T1000 (cell line): ENCODE measurements around the gene DHFR2.
"Not testable (repeated sequence)": the region's sequence is repeated elsewhere in the genome, so short reads cannot be mapped to it uniquely, and the experiment has no call there.

Experiments used
- DNase-seq: peaks from one replicate; lab custom pipeline; 2025; ENCODE audit warnings: mixed read lengths; lab: John Stamatoyannopoulos, UW

DHFR2 gene

DNA sequence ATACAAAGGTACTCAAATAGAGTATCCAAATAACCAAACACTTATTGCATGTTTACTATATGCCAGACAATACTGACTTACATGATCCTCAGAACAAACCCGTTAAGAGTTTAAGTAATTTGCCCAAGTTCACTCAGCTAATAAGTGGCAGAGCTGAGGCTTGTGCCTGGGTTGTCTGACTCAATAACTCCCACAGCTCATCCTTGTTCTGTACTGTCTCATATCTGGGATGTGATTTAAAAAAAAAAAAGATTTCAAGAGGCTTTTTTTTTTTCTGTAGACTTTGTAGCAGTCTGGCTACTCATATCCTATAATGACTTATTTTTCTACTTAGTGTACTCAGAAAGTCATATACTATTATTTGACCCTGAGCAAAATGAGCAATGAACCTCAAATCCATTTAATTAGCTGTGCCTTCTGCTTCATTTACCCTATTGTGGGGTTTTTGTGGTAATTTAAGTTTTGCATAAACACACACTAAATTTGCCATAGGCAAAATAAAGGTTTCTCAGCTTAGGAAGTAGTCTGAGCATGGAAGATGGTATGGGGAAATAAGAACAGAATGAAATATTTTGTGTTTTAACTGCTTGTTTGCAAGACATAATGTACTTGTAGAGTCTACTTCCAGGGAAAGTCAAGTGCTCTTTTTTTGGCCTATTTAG lies 3.2 kb upstream of the DHFR2 start:
- no peak for DNase-seq

DNA sequence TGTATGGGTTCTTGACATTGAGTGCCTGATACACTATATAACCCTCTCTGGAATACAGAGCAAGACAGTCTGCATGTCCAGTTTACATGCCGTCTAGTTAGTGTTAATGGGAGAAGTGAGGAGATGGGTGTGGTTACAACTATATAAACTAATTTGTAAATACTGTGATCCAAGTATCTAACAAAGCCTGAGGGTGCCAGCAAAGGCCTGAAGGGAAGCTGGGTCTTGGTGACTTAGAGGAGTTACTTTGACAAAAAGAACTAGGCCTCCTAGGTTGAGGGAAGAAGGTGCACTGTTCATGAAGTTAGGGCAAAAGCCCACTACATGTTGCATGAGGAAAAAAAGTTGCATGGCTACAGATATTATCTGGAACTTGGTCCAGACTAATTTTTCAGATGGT lies 2.4 kb upstream of the DHFR2 start:
- no peak for DNase-seq

DNA sequence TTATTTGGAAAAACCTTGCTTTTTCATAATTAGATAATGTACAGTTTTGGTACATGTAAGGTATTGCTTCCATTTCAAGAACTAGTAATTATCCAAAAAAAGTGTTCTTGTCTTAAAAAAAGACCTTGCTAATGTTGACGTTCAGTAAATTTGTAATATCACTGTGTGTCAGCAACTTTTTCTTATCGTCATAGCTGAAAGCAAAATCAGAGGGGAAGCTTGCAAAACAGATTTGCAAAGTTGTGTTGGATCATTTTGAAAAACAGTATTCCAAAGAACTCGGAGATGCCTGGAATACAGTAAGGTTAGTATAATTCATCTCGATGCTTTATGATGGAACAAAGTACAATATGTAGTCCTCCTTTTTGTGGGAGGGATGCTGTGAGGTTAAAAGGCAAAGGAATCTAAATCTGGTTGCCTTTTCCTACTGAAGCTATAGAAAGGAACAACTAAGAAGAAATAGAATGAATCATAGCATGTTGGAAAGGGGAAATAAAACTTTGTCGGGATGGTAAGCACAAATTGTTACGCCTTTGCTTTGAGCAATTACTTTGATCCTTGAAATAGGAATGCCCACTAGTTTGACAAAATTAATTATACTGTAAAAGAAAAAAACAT lies 1.6 kb upstream of the DHFR2 start:
- DNase-seq, result no peak

DNA sequence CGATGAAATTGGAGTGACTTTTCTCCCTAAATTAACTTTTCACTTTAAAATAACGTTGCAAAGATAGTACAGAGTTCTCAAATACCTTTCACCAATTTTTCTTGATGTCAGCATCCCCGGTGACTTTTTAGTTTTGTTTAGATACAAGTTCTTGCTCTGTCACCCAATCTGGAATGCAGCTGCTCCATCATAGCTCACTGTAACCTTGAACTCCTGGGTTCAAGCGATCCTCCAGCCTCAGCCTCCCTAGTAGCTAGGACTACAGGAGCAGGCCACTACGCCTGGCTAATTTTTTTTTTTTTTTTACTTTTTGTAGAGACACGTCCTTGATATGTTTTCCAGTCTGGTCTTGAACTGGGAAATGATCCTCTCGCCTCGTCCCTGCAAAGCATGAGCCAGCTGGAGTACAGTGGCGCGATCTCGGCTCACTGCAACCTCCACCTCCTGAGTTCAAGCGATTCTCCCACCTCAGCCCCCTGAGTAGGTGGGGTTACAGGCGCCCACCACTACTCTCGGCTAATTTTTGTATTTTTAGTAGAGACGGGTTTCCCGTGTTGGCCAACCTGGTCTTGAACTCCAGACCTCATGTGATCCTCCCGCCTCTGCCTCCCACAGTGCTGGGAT lies 892 bp upstream of the DHFR2 start:
- no peak for DNase-seq

DNA sequence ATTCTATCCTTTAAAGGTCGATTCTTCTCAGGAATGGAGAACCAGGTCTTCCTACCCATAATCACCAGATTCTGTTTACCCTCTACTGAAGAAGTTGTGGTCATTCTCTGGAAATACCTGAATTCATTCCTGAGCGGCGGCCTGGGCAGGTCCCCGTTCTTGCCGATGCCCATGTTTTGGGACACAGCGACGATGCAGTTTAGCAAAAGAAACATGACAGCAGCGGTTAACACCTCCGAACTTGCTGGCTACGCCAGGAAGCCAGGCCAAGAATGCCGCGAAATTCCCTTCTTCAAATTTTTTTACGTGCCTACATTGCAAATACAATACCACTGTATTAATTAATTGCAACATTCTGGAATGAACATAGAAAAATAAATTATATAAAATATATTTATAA lies 1.4 kb downstream of the DHFR2 start:
- no peak for DNase-seq

DNA sequence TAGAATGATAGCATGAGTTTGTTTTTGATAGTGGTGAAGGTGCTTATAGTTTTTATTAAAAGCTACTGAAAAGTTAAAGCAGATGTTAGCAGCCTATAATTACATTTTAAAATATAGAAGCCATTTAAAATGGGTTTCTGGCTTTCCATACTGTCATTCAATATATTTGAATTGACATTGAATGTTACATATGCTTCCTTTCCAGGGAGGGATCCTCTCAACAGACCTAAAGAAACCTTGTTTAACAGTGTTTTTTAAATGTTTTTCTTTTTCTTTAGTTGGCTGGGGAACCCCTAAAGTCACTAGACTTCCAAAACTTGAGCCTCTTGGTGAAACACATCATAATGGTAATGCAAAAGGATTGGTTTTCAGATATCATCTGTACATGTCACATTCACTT lies 12.2 kb downstream of the DHFR2 start:
- DNase-seq, result no peak

DNA sequence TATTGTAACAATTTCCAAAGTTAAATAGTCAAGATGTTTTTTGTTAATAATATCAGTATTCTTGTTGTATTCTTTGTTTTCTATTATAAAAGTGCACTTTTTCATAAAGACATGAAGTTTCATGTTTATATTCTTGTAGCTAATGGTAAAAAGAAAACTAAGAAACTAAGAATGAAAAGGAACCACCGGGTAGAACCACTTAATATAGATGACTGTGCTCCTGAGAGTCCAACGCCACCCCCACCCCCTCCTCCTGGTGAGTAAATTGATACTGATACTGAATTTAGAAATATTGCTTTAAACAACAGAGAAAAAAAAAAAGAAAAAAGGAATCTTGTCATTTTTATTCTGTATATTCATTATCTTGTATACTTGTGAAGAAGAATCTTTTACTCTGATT lies 13.4 kb downstream of the DHFR2 start:
- no peak for DNase-seq

DNA sequence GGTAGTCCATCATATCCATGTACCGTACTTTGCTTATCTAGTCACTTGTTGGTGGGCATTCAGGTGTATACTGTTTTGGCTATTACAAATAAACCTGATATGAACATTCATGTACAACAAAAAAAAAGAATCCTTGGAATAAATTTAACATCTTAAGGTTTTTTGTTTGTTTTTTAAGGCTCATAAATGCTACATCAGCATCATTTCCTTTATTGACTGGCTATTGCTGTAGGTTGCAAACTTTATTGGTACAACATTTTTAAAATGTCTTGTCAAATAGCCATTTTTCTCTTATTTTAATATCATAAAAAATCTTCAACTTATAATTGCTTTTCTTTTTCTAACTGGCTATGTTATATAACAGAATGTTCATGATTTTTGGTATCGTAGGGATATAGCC lies 16.2 kb downstream of the DHFR2 start:
- DNase-seq, result no peak

DNA sequence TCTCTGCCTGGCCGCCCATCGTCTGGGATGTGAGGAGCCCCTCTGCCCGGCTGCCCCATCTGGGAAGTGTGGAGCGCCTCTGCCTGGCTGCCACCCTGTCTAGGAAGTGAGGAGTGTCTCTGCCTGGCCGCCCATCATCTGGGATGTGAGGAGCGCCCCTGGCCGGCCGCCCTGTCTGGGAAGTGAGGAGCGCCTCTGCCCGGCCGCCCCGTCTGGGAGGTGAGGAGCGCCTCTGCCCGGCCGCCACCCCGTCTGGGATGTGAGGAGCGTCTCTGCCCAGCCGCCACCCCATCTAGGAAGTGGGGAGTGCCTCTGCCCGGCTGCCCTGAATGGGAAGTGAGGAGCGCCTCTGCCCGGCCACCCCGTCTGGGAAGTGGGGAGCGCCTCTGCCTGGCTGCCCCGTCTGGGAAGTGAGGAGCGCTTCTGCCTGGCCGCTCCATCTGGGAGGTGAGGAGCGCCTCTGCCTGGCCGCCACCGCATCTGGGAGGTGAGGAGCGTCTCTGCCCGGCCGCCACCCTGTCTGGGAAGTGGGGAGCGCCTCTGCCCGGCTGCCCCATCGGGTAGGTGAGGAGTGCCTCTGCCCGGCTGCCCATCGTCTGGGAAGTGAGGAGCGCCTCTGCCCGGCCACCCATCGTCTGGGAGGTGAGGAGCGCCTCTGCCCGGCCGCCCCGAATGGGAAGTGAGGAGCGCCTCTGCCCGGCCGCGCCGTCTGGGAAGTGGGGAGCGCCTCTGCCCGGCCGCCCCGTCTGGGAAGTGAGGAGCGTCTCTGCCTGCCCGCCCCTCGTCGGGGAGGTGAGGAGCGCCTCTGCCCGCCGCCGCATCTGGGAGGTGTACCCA lies 18.4 kb downstream of the DHFR2 start:
- DNase-seq, result not testable (repeated sequence)

DNA sequence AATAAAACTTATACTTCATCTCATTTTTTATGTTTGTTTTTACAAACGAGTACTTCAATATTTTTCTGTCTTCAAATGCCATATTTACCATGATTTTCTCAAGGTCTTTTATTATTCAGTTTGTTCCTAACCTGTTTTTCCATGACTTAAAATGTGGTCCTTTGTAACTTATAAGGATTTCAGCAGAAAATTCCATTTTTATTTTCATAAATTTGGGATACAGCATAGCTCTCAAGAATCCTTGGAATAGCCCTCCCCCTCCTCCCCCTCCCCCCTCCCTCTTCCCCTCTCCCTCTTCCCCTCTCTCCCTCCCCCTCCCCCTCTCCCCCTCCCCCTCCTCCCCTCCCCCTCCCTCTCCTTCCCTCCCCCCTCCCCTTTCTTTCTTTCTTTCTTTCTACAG lies 19.4 kb downstream of the DHFR2 start:
- no peak for DNase-seq

DNA sequence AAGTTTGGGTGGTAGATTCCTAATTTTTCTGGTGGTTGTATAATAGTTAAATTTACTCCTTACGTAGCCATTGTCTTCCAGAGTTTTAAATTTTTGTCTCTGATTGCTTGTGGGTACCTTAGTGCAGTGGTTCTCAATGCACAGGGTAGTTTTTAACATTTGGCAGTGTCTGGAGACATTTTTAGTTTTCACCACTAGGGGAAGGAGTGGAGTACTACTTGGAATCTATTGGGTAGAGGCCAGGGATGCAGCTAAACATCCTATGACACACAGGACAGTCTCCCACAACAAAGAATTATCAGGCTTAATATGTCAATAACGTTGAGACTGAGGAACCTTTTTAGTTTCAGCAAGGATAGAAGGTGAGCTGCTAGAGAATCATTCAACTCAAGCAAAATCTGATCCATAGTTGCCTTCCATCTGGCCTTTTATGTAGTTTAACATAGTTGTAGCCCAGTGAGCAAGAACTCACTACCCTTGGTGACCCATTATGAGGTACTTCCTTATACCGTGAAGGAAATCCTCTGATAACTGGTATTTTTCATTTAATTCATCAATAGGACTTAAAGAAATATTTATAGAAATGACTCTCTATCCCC lies 25.7 kb downstream of the DHFR2 start:
- DNase-seq, result no peak

DNA sequence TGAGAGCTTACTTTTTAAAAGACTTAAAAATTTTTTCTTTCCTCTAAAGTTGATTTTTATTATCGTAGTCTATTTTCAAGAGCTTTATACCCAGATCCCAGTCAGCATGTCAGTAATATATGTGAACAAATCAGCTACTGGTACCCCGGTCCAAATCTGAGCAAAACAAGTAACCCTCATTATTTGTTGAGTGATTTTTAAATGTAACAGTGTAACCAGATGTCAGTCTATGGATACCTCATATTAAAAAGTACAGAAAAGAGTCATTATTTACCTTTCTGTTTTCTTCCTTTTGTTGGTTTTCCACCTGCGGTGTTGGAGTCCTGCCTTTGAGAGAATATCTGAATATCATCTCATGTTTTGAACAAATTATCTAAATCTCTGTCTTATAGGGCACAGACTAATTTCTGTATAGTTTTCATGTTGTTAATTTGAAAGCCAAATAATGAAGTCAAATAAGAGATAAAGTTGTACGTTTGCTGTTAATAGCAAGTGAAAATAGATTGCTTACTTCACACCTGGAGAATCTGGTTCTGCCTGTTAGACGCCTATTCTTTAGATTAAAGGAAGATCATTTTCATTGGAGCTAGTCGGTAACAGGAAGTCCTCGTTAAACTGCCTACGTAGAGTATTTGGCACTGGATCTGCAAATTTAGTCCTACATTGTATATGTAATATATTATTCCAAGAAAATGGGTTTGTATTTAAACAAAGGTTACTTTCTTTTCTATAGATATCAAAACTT lies 34.5 kb downstream of the DHFR2 start, which contains the start of gene STX19:
Gene STX19 (minus strand): TSS at position 505 of the 745 bp plus-strand sequence. CDS start 13,328 bp downstream, outside the sequence.
- no peak for DNase-seq

DNA sequence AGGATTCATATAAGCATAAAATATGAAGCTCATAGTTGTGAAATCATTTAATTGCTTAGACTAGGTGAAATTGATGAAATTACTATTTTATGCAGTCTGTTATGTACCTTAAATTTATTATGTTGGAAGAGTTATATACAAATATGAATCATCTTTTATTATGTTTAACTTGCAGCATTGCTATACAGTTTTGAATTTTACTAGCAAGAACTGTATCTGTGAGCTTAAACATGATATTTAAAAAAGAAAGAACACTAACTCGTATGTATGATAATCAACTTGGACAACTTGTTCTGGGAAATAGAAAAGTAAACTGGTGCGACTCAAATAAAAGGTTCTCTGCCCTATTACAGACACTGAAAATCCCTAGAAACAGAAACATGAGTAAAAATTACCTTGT lies 36.1 kb downstream of the DHFR2 start:
- DNase-seq, result no peak

DNA sequence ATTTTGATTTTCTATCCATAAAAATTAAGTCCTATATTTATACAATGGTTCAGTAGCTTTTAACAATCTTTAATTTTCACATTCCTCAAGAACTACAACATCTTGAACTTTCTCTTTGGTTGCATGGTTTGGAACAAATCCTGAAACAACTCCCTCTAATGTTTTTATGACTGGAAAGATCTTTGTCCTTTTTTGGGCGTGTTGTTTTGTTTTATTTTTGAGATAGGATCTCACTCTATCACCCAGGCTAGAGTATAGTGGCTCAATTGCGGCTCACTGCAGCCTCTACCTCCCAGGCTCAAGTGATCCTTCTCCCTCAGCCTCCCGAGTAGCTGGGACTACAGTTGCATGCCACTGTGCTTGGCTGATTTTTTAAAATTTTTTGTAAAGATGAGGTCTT lies 38.3 kb downstream of the DHFR2 start:
- no peak for DNase-seq

DNA sequence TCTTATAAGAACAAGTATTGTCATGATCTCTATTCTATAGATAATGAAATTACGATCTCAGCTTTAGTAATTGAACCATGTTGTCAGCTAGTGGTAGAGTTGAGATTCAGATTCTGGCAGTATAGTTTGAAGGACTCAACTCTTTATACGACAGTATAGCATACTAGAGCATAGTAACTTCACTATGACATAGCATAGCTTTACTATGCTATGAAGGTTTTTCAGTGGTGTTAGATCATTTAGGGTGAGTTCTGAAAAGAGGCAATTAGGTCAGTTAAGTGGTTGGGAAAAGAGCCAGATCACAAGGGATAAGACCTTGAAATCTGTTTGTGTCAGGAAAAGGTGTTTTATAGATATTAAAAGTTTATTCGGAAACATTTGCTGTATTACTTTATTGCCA lies 42.4 kb downstream of the DHFR2 start:
- no peak for DNase-seq

DNA sequence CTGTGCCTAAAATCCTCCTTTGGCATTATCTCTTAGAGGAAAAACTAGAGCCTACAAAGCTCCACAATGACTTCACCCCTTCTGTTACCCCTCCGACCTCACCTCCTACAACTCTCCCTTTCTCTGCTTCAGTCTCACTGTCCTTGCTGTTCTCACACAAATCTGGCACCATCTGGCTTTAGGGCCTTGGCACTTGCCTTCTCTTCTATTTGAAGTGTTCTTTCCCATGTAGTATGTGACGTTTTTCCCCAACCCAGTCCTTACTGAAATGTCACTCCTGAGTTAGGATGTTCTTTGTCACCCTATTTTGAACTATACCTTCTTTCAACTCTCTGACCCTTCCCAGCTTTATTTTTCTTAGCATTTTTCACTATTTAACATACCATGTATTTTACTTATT lies 43.1 kb downstream of the DHFR2 start:
- no peak for DNase-seq

DNA sequence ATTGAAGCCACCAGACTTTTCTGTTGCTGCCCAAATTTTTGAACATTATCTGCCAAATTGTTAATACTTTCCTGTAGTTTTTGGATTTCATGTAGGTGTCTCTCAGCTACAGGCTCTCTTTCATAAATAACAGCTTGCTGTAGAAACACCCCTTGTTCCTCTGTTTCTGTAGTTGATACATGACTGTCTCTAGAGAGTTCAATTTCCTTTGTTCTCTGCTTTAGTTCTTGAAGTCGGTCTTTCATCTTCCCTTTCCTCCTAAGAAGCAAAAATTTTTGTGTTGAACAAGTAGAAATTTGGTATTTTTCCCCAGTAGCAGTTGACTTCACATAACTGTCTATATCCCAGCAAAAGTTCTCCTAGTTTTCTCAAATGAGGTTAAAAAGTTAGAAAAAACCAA lies 47.7 kb downstream of the DHFR2 start:
- DNase-seq, result no peak

DNA sequence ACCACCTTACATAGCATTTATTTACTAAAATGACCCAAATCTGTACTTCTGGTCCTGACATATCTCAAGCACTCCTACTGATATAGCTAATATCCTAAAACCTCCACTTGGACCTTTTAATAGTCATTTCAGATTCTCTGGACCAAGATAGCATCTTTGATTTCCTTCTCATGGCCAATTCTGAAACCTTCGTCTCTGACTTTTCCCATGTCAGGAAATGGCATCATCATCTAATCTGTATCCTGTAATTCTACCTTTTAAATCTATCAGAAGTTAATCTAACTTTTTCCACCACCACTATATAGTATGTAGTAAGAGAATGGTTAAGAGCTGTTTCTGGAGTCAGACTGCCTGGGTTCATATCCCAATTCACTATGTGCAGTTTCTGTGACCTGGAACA lies 50.5 kb downstream of the DHFR2 start:
- DNase-seq, result no peak

DNA sequence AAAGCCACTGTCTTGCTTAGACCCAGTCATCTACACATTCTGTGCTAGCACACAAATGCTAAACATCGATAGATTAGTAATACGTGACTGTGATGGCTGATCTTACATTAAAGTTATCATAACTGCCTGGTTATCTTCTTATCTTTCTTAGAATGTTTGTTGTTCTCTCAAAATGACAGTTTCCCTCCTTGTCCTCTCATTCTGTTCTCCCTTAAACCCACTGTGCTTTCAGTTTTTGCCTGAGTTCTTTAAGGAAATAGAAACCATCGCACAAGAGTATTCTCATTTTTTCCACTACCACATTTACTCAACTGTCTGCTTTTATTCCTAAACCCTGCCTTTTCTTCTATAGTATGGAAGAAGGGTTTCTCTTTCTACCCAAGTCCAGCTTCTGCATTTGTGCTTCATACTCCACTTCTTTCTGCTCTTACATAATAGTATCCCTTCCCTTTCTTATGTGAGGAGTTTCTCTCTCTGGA lies 51.4 kb downstream of the DHFR2 start:
- no peak for DNase-seq

DNA sequence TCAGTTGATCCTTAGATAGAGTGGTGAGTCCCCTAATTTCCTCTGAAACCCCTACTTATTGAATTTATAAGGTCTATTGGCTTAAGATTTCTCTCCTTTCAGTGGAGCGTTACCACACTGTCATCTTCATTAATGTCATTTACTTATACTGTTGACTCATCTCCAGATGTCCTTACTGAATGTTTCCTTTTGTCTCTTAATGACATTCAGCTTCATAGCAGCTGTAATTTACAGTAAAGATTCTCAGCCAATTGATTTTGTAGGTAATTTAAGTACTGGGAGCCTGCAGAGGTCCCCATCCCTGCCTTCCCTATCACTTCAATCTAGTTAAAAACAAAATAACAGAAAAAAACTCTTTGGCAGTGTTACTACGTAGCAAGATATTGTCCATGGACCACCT lies 53.1 kb downstream of the DHFR2 start:
- DNase-seq, result no peak

DNA sequence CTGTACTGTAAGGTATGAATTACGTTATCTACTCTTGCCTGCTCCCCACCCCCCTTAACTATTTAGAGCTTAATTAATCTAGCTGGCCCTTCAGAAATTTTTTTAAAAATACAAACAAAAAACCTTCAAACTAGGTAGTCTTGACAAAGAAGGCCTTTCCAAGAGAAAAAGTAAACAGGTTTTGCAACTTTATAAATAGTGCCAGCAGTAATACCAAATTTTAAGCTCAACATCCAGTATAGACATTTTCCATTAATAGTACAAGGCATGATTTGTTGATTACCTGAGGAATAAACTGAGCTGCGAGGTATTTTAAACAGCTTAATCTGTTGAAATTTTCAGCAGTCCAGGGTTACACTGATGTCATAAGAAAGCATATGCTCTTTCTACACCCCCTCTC lies 54.5 kb downstream of the DHFR2 start:
- no peak for DNase-seq
